ENCODE data around the gene ATP11A.
A peak's percentile ranks its signal among the peaks of the same experiment; 100 is the strongest.

DNA sequence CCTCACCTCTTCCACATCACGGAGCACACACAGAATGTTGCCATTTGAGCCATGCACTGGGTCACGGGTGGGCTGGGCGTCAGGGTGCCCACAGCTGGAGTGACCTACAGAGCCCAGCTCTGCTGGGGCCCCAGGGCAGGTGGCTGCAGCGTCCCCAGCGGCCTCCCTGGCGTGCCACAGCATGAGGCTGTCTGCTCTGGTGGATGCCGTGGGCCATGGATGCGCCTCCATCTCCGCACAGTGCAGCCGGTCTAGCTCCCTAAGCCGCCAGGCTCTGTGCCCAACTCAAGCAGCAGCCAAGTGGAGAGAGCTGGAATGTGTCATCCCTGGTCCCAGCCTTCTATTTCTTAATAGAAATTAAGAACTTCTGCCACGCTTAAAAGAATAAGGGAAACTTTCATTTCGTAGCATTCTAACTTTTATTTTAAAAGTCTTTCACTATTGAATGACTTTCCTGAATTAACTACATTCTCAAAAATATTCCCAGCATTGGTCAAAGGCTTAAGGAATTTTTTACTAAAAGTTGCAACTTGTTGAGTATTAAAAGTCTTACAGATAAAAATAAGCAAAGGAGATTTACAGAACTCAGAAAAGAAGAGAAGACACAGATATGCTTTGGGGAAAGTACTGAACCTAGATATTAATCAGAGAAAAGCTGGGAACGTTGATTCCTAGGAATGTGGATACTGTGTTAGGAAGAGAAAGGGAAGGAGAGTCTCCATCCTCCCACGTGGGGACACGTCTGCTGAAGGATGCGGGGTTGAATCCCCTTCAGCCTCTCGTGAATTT is 59.3 kb downstream of the ATP11A start:
- TF ChIP-seq POLR2A (IDR thresholded peaks at IDR 0.05), result no peak
- peak in 1 of 3 donors; percentile 15 for TF ChIP-seq POLR2AphosphoS5 (IDR thresholded peaks at IDR 0.05)
